Mucosa of stomach (tissue), 1 donor: ENCODE results near the gene DRD3.

ENCODE experiments used
- H3K27me3 ChIP-seq: one replicate; pipeline ENCODE4 v1.7.0; 2013; ENCODE audit warnings: mild to moderate bottlenecking, low read length; ENCODE audit not compliant: control insufficient read depth, insufficient read depth
- H3K36me3 ChIP-seq: one replicate; pipeline ENCODE4 v1.7.0; 2013; ENCODE audit warnings: low read length; ENCODE audit not compliant: control insufficient read depth, insufficient read depth
- H3K4me1 ChIP-seq: one replicate; pipeline ENCODE4 v1.7.0; 2013; ENCODE audit warnings: mild to moderate bottlenecking, low read length; ENCODE audit not compliant: control insufficient read depth, insufficient read depth
- H3K4me3 ChIP-seq: one replicate; pipeline ENCODE4 v1.7.0; 2013; ENCODE audit warnings: low read length
- H3K9ac ChIP-seq: one replicate; pipeline ENCODE4 v1.7.0; 2013; ENCODE audit warnings: mild to moderate bottlenecking, low read length, moderate library complexity
- H3K9me3 ChIP-seq: one replicate; pipeline ENCODE4 v1.7.0; 2013; ENCODE audit warnings: mild to moderate bottlenecking, low read length, moderate library complexity; ENCODE audit not compliant: control insufficient read depth
- donor health status: Pancreatic carcinoma.

DRD3 gene

DNA sequence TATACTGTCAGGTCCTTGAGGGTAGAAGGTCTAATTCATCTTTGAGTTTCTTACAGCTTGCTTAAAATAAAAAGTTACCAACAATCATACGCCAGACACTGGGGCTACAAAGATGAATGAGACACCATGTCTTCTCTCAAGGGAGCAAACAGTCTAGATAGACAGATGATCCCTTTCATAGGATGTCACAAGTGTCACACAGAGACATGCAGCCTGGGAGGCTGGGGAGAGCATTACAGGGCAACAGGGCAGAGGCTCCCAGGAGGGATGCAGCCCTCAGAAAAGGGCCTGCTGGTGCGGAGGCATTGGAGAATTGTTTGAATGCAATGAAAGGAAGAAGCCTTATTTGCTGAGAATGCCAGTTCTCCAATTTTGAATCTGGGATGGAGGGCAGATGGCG, 39.0 kb downstream of the DRD3 start:
- H3K9ac ChIP-seq: no peak overlapping the region
- H3K27me3 ChIP-seq: no peaks in the 10 kb centered on the region
- H3K36me3 ChIP-seq: no peaks in the 10 kb centered on the region
- H3K4me3 ChIP-seq: no peak overlapping the region
- peaks cover under 1% of the 10 kb centered on the region for H3K4me1 ChIP-seq
- H3K9me3 ChIP-seq: no peaks in the 10 kb centered on the region

DNA sequence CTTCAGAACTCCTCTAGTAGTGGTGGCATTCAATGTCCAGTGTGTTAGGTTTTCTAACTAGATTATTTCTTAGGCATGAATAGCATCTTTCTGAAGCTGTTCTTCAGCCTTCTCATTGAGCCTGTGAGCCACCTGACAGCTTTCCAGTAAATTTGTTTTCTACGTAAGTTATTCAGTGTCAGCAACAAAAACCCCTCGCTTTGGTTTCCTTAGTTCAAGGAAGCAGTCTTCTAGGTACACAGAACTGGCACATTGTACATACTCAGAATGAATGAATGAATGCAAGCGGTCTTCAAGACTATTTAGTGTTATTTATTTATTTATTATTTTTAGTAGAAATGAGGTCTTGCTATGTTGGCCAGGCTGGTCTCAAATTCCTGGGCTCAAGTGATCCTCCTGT, 44.9 kb downstream of the DRD3 start:
- Histone ChIP-seq H3K4me3 (no peak overlapping the region), H3K9me3 (no peaks in the 10 kb centered on the region), H3K4me1 (no peaks in the 10 kb centered on the region), H3K9ac (no peak overlapping the region), H3K27me3 (no peaks in the 10 kb centered on the region), H3K36me3 (no peaks in the 10 kb centered on the region)

DNA sequence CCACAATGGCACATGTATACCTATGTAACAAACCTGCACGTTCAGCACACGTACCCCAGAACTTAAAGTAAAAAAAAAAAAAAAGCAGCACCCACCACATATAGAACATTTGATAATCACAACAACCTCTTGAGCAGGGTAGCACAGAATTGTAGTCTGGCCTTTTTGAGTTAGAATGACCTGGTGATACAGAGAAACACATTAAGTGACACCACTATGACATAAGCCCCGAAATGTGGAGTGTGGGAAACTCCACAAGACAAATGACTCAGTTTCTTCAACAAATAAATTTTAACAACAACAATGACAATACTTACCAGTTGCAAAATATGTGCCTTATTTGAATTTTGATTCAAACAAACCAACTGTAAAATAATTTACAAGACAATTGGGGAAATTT, 46.4 kb downstream of the DRD3 start:
- Histone ChIP-seq H3K27me3 (no peaks in the 10 kb centered on the region), H3K4me1 (no peaks in the 10 kb centered on the region), H3K9ac (no peak overlapping the region), H3K9me3 (no peaks in the 10 kb centered on the region), H3K4me3 (no peak overlapping the region), H3K36me3 (no peaks in the 10 kb centered on the region)

GRCh38 chr3:114128826-114129225, 50.0 kb downstream of the DRD3 start:
- H3K4me3 ChIP-seq: no peak overlapping the region
- no peaks in the 10 kb centered on the region for H3K27me3 ChIP-seq
- no peaks in the 10 kb centered on the region for H3K9me3 ChIP-seq
- no peaks in the 10 kb centered on the region for H3K36me3 ChIP-seq
- H3K9ac ChIP-seq: no peak overlapping the region
- no peaks in the 10 kb centered on the region for H3K4me1 ChIP-seq

- H3K36me3 ChIP-seq: no peaks in the 10 kb centered on the region
- no peak overlapping the region for H3K4me3 ChIP-seq
- no peaks in the 10 kb centered on the region for H3K27me3 ChIP-seq
- no peaks in the 10 kb centered on the region for H3K9me3 ChIP-seq
- H3K4me1 ChIP-seq: no peaks in the 10 kb centered on the region
- no peak overlapping the region for H3K9ac ChIP-seq
Observed at GRCh38 chr3:114128231-114128630, 50.6 kb downstream of the DRD3 start.

DNA sequence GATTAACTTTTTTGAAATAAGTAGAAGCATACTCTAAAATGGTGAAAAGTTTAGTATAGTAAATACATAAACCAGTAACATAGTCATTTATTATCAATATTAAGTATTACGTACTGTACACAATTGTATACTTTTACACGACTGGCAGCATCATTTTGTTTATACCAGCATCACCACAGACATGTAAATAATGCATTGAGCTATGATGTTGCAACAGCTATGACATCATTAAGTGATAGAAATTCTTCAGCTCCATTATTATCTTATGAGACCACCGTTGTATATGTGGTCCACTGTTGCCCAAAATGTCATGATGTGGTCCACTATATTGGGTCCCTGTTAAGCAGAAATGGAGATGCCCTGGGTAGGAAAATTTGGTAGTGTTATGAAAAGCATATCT, 51.3 kb downstream of the DRD3 start:
- no peak overlapping the region for H3K9ac ChIP-seq

DNA sequence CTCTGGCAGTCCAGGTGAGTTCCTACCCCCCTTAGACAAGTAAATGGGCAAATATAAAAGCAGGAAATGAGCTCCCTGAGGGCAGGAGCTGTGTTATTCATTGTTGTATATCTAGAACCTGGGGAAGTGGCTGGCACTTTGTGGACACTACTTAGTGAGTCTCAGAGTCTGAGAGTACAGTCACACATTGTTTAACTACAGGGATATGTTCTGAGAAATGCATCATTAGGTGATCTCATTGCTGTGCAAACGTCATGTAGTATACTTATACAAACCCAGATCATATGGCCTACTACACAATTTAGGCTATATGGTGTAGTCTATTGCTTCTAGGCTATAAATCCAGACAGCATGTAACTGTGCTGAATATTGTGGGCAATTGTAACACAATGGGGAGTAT, 52.4 kb downstream of the DRD3 start:
- H3K36me3 ChIP-seq: no peaks in the 10 kb centered on the region
- H3K4me1 ChIP-seq: no peaks in the 10 kb centered on the region
- no peak overlapping the region for H3K9ac ChIP-seq
- no peak overlapping the region for H3K4me3 ChIP-seq
- H3K9me3 ChIP-seq: no peaks in the 10 kb centered on the region
- no peaks in the 10 kb centered on the region for H3K27me3 ChIP-seq

More for the DNA sequence above, 51.3 kb downstream of the DRD3 start:
- Histone ChIP-seq H3K4me1 (no peaks in the 10 kb centered on the region), H3K4me3 (no peak overlapping the region), H3K9me3 (no peaks in the 10 kb centered on the region), H3K27me3 (no peaks in the 10 kb centered on the region), H3K36me3 (no peaks in the 10 kb centered on the region)

GRCh38 chr3:114122027-114122709, 56.7 kb downstream of the DRD3 start:
- Histone ChIP-seq H3K27me3 (no peaks in the 10 kb centered on the region), H3K4me3 (no peak overlapping the region), H3K36me3 (no peaks in the 10 kb centered on the region), H3K9ac (no peak overlapping the region), H3K4me1 (no peaks in the 10 kb centered on the region), H3K9me3 (no peaks in the 10 kb centered on the region)

- no peaks in the 10 kb centered on the region for H3K9me3 ChIP-seq
- no peaks in the 10 kb centered on the region for H3K27me3 ChIP-seq
- H3K36me3 ChIP-seq: no peaks in the 10 kb centered on the region
- H3K4me3 ChIP-seq: no peak overlapping the region
- H3K4me1 ChIP-seq: no peaks in the 10 kb centered on the region
- H3K9ac ChIP-seq: no peak overlapping the region
Observed at GRCh38 chr3:114120211-114120610, 58.6 kb downstream of the DRD3 start.

DNA sequence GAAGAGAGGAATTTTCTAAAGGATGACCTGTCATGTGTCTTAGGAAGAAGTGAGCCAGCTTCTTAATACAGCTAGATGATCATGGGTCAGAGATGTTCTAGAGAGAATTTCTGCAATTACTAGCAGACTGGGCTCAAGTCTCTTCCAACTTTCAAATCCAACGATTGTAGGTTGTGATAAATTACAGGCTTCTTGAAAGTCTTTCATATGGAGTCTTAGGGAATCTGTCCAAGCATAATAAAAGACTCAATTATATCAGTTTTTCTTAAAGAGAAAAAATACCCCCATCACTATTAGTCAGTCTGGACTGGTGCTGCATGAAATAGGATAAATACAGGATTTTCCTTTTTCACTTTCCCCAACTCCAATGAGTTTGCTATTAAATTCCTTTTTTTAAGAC, 59.1 kb downstream of the DRD3 start:
- no peaks in the 10 kb centered on the region for H3K9me3 ChIP-seq
- H3K9ac ChIP-seq: no peak overlapping the region
- H3K27me3 ChIP-seq: no peaks in the 10 kb centered on the region
- no peak overlapping the region for H3K4me3 ChIP-seq
- H3K36me3 ChIP-seq: no peaks in the 10 kb centered on the region
- H3K4me1 ChIP-seq: no peaks in the 10 kb centered on the region

GRCh38 chr3:114115143-114115542, 63.7 kb downstream of the DRD3 start:
- H3K9ac ChIP-seq: no peak overlapping the region
- H3K36me3 ChIP-seq: no peaks in the 10 kb centered on the region
- H3K4me1 ChIP-seq: no peaks in the 10 kb centered on the region
- H3K4me3 ChIP-seq: no peak overlapping the region
- H3K9me3 ChIP-seq: no peaks in the 10 kb centered on the region
- H3K27me3 ChIP-seq: no peaks in the 10 kb centered on the region

- Histone ChIP-seq H3K9me3 (no peaks in the 10 kb centered on the region), H3K9ac (no peak overlapping the region), H3K27me3 (no peaks in the 10 kb centered on the region), H3K4me3 (no peak overlapping the region), H3K4me1 (no peaks in the 10 kb centered on the region), H3K36me3 (no peaks in the 10 kb centered on the region)
Observed at GRCh38 chr3:114114719-114115118, 64.1 kb downstream of the DRD3 start.

DNA sequence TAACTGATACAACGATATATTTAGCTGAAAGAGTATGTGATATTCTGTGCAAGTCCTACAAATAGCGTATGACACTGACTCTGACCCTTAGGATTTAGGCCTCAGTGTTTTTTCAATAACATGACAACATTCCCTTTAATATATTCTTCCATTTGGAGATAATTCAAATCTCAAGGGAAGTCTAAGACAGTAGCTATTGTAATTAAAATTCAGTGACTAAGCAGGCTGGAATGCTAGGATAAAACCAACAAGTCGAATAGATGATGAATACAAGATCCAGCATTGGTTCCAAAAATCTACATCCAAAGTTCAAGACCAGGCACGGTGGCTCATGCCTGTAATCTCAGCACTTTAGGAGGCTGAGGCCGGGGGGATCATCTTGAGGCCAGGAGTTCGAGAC, 66.2 kb downstream of the DRD3 start:
- Histone ChIP-seq H3K36me3 (no peaks in the 10 kb centered on the region), H3K9me3 (no peaks in the 10 kb centered on the region), H3K9ac (no peak overlapping the region), H3K27me3 (no peaks in the 10 kb centered on the region), H3K4me3 (no peak overlapping the region), H3K4me1 (no peaks in the 10 kb centered on the region)
